CD14-positive monocyte (primary cell): ENCODE data around the gene FBXO28. TPM values are rescaled to one million over a fixed set of nuclear protein-coding genes. Genes with fewer than 3 reads are reported as not detected.

Experiments used
- DNase-seq, 3 donors: peaks; one replicate each; pipeline ENCODE4 v3.0.0-alpha.2; 2011 to 2022
- H2AFZ ChIP-seq: 2 replicates; pipeline ENCODE4 v1.6.0; 2012; ENCODE audit warnings: mild to moderate bottlenecking, low read depth, low read length, inconsistent platforms; ENCODE audit not compliant: insufficient read depth, poor library complexity, severe bottlenecking
- H3K27ac ChIP-seq, 2 donors: 1 replicate in 1 of 2; 2 replicates in 1 of 2; pipeline ENCODE4 v1.5.1; 2012 to 2013; ENCODE audit warnings: low read length in 2 of 2, control low read depth in 1 of 2, inconsistent platforms in 1 of 2, low read depth in 1 of 2, mild to moderate bottlenecking in 1 of 2
- H3K27me3 ChIP-seq, 2 donors: one replicate each; pipeline versions ENCODE4 v1.6.0 to v1.6.1; 2011 to 2013; ENCODE audit warnings: low read length in 2 of 2; ENCODE audit not compliant: control insufficient read depth in 2 of 2, insufficient read depth in 2 of 2
- H3K36me3 ChIP-seq, 2 donors: replicated peaks in 1 of 2; 1 replicate in 1 of 2; 2 replicates in 1 of 2; pipeline versions ENCODE4 v1.5.1 to v1.6.1; 2012 to 2013; ENCODE audit warnings: low read length in 2 of 2, control low read depth in 1 of 2, inconsistent platforms in 1 of 2, mild to moderate bottlenecking in 1 of 2; ENCODE audit not compliant: insufficient read depth in 2 of 2, control insufficient read depth in 1 of 2
- H3K4me1 ChIP-seq, 2 donors: 1 replicate in 1 of 2; 2 replicates in 1 of 2; pipeline versions ENCODE4 v1.5.1 to v1.6.1; 2012 to 2013; ENCODE audit warnings: low read length in 2 of 2, control low read depth in 1 of 2, inconsistent platforms in 1 of 2, mild to moderate bottlenecking in 1 of 2, moderate library complexity in 1 of 2; ENCODE audit not compliant: insufficient read depth in 2 of 2, control insufficient read depth in 1 of 2
- H3K4me2 ChIP-seq: replicated peaks from 2 replicates; pipeline ENCODE3; 2012; ENCODE audit warnings: low read length, moderate library complexity, mild to moderate bottlenecking; ENCODE audit not compliant: poor library complexity, severe bottlenecking; ENCODE audit errors: extremely low read depth
- H3K4me3 ChIP-seq, 3 experiments: fragments of 200-600 bp in 1 of 3; sonication (generic) in 1 of 3; replicated peaks in 1 of 3; 1 replicate in 2 of 3; 2 replicates in 1 of 3; pipeline ENCODE4 v1.5.1; 2011 to 2013; ENCODE audit warnings: low read length in 3 of 3, mild to moderate bottlenecking in 3 of 3, control low read depth in 2 of 3, low read depth in 2 of 3, inconsistent platforms in 1 of 3, moderate library complexity in 1 of 3
- H3K79me2 ChIP-seq: 2 replicates; pipeline ENCODE4 v1.6.0; 2012; ENCODE audit warnings: mild to moderate bottlenecking, control low read depth, inconsistent platforms, low read length, moderate library complexity; ENCODE audit not compliant: insufficient read depth
- H3K9ac ChIP-seq: 2 replicates; pipeline ENCODE4 v1.6.0; 2017; ENCODE audit warnings: low read length, mild to moderate bottlenecking; ENCODE audit not compliant: insufficient read depth, poor library complexity, severe bottlenecking
- H3K9me3 ChIP-seq, 2 donors: replicated peaks in 1 of 2; 1 replicate in 1 of 2; 2 replicates in 1 of 2; pipeline versions ENCODE4 v1.5.1 to v1.6.1; 2012 to 2013; ENCODE audit warnings: low read length in 2 of 2, control low read depth in 1 of 2; ENCODE audit not compliant: control insufficient read depth in 1 of 2, insufficient read depth in 1 of 2
- H4K20me1 ChIP-seq: 2 replicates; pipeline ENCODE4 v1.6.0; 2012; ENCODE audit warnings: mild to moderate bottlenecking, low read length, control low read depth, moderate library complexity; ENCODE audit not compliant: insufficient read depth
- H3K27ac Mint-ChIP-seq, 7 donors: one replicate each; pipeline ENCODE4 v1.8.0; 2020; ENCODE audit warnings: mild to moderate bottlenecking in 7 of 7, mixed read lengths in 7 of 7, moderate library complexity in 6 of 7, inconsistent platforms in 2 of 7
- H3K27me3 Mint-ChIP-seq, 3 donors: one replicate each; pipeline ENCODE4 v1.8.0; 2021 to 2022; ENCODE audit warnings: low read depth in 3 of 3, mild to moderate bottlenecking in 3 of 3, mixed read lengths in 3 of 3, moderate library complexity in 3 of 3, inconsistent platforms in 1 of 3
- H3K36me3 Mint-ChIP-seq, 2 donors: one replicate each; pipeline ENCODE4 v1.8.0; 2020; ENCODE audit warnings: mixed read lengths in 2 of 2, inconsistent platforms in 1 of 2, mild to moderate bottlenecking in 1 of 2
- H3K4me1 Mint-ChIP-seq: one replicate; pipeline ENCODE4 v1.8.0; 2020; ENCODE audit warnings: mild to moderate bottlenecking, mixed read lengths
- H3K4me3 Mint-ChIP-seq, 2 donors: one replicate each; pipeline ENCODE4 v1.8.0; 2020; ENCODE audit warnings: mild to moderate bottlenecking in 2 of 2, mixed read lengths in 2 of 2, moderate library complexity in 1 of 2
- H3K9me3 Mint-ChIP-seq, 7 donors: one replicate each; pipeline ENCODE4 v1.8.0; 2020 to 2022; ENCODE audit warnings: mixed read lengths in 7 of 7, mild to moderate bottlenecking in 6 of 7, moderate library complexity in 6 of 7, inconsistent platforms in 2 of 7
- WGBS: methylation state at CpG from one replicate; pipeline ENCODE4 v1.1.5; 2013; ENCODE audit warnings: missing lambda C conversion rate; ENCODE audit not compliant: insufficient coverage; 5-methylcytosine and 5-hydroxymethylcytosine counted together
- intact Hi-C, 2 donors: fragments of 100-400 bp; cut with micrococcal nuclease; formaldehyde crosslinking; loops; one replicate each; pipeline versions ENCODE4 v1.15.0 to v1.15.1; 2023
- polyA plus RNA-seq, 3 donors: library from polyadenylated mRNA; depleted of rRNA in 1 of 3; unstranded in 2 of 3; stranded (reverse) in 1 of 3; fragments of 300-500 nt in 2 of 3; fragments of >200 nt in 1 of 3; fragmentation: Illumina TruSeq in 2 of 3; gene quantifications; 1 replicate in 2 of 3; 2 replicates in 1 of 3; pipeline ENCODE4 v1.2.3, GENCODE V29; 2012 to 2021
- TF ChIP-seq, protein P1 (sequence below): fragments of 200-600 bp; IDR thresholded peaks from one replicate; pipeline ENCODE4 v1.8.0; 2022; ENCODE audit warnings: antibody characterized with exemption, mild to moderate bottlenecking

The FBXO28 gene
- polyA plus RNA-seq, 3 donors = 12.9 to 15.8 (median 13.0) TPM

DNA sequence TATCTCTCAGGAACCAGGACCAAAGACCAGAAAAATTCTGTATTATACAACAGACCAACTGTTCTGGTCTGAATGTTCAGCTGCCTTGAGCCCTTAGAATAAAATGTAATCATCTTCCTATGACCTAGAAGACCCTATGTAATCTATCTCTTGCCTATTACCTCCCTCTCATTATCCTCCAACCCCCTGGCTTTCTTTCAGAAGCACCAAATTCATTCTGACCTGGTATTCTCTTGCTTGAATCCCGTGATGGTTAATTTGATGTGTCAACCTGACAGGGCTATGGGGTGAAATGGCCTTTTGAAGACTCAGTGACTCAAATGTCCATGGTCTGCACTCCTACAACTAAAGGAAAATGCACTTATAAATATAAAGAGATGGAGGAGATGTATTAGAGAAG is 21.8 kb upstream of the FBXO28 start:
- Mint-ChIP-seq H3K9me3 (peaks cover 0 to 4% (median 0%) of the 10 kb centered on the region in 7 donors), H3K4me1 (no peaks in the 10 kb centered on the region), H3K4me3 (no peak overlapping the region), H3K36me3 (no peaks in the 10 kb centered on the region), H3K27me3 (peaks cover 0 to 11% (median 0%) of the 10 kb centered on the region in 3 donors), H3K27ac (no peak overlapping the region)
- no peak for DNase-seq
- TF ChIP-seq, protein P1, sequence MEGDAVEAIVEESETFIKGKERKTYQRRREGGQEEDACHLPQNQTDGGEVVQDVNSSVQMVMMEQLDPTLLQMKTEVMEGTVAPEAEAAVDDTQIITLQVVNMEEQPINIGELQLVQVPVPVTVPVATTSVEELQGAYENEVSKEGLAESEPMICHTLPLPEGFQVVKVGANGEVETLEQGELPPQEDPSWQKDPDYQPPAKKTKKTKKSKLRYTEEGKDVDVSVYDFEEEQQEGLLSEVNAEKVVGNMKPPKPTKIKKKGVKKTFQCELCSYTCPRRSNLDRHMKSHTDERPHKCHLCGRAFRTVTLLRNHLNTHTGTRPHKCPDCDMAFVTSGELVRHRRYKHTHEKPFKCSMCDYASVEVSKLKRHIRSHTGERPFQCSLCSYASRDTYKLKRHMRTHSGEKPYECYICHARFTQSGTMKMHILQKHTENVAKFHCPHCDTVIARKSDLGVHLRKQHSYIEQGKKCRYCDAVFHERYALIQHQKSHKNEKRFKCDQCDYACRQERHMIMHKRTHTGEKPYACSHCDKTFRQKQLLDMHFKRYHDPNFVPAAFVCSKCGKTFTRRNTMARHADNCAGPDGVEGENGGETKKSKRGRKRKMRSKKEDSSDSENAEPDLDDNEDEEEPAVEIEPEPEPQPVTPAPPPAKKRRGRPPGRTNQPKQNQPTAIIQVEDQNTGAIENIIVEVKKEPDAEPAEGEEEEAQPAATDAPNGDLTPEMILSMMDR = no peak
- Histone ChIP-seq H3K36me3 (no peaks in the 10 kb centered on the region), H3K27me3 (no peaks in the 10 kb centered on the region), H3K4me3 (no peak overlapping the region), H3K9me3 (no peaks in the 10 kb centered on the region), H4K20me1 (no peaks in the 10 kb centered on the region), H3K4me2 (no peak overlapping the region), H3K4me1 (no peaks in the 10 kb centered on the region), H3K9ac (no peak overlapping the region), H2AFZ (no peak overlapping the region), H3K79me2 (no peaks in the 10 kb centered on the region), H3K27ac (no peak overlapping the region)
- no CpG with 5 or more reads among the region's 1 CpG for WGBS
- intact Hi-C loops = no loop called here

DNA sequence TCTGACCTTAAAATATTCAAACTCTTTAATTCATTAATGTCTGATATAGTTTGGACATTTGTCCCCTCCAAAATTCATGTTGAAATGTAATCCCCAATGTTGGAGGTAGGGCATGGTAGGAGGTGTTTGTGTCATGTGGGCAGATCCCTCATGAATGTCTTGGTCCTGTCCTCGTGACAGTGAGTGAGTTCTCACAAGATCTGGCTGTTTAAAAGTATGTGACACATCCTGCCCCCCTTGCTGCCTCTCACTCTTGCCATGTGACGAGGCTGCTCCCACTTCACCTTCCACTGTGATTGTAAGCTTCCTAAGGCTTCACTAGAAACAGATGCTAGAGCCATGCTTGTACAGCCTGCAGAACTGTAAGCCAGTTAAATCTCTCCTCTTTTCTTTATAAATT is 21.3 kb upstream of the FBXO28 start:
- Histone ChIP-seq H3K4me3 (no peak overlapping the region), H2AFZ (no peak overlapping the region)

More for the DNA sequence above, 21.3 kb upstream of the FBXO28 start:
- Histone ChIP-seq H3K27ac (no peak overlapping the region), H3K79me2 (no peaks in the 10 kb centered on the region), H3K27me3 (no peaks in the 10 kb centered on the region), H3K9ac (no peak overlapping the region), H3K9me3 (no peaks in the 10 kb centered on the region), H4K20me1 (no peaks in the 10 kb centered on the region), H3K4me1 (no peaks in the 10 kb centered on the region), H3K4me2 (no peak overlapping the region), H3K36me3 (no peaks in the 10 kb centered on the region)
- no peaks in the 10 kb centered on the region for H3K36me3 Mint-ChIP-seq
- H3K4me3 Mint-ChIP-seq = no peak overlapping the region
- TF ChIP-seq, protein P1 = no peak
- H3K27me3 Mint-ChIP-seq = peaks cover 0 to 14% (median 0%) of the 10 kb centered on the region in 3 donors
- no peak overlapping the region for H3K27ac Mint-ChIP-seq
- no peaks in the 10 kb centered on the region for H3K4me1 Mint-ChIP-seq
- DNase-seq = no peak
- 86% methylated on average over 1 of the region's 2 CpGs for WGBS
- peaks cover 0 to 4% (median 0%) of the 10 kb centered on the region in 7 donors for H3K9me3 Mint-ChIP-seq
- intact Hi-C loops = no loop called here
